Karpas-422 (cell line): ENCODE measurements around the gene PLP1. TPM values are rescaled to one million over a fixed set of nuclear protein-coding genes. Genes with fewer than 3 reads are reported as not detected.
"Not testable (repeated sequence)": the region's sequence is repeated elsewhere in the genome, so short reads cannot be mapped to it uniquely, and the experiment has no call there.

ENCODE experiments used
- DNase-seq: peaks from one replicate; pipeline ENCODE4 v3.0.0-alpha.2; 2015
- H2AFZ ChIP-seq: fragments of 200-600 bp; sonication (generic); 2 replicates; pipeline ENCODE4 v1.6.1; 2014; ENCODE audit warnings: antibody characterized with exemption, low read length, mixed read lengths
- H3K27ac ChIP-seq: fragments of 200-600 bp; sonication (generic); 2 replicates; pipeline ENCODE4 v1.5.1; 2014; ENCODE audit warnings: mild to moderate bottlenecking, low read length, moderate library complexity
- H3K27me3 ChIP-seq: fragments of 200-600 bp; sonication (generic); 2 replicates; pipeline ENCODE4 v1.6.1; 2014; ENCODE audit warnings: low read length, mixed read lengths
- H3K36me3 ChIP-seq: fragments of 200-600 bp; sonication (generic); 2 replicates; pipeline ENCODE4 v1.6.1; 2014; ENCODE audit warnings: low read length, mixed read lengths; ENCODE audit not compliant: insufficient read depth
- H3K4me1 ChIP-seq: fragments of 200-600 bp; sonication (generic); 2 replicates; pipeline ENCODE4 v1.6.1; 2014; ENCODE audit warnings: mild to moderate bottlenecking, low read length, mixed read lengths
- H3K4me2 ChIP-seq: fragments of 200-600 bp; sonication (generic); 2 replicates; pipeline ENCODE4 v1.6.1; 2014; ENCODE audit warnings: low read length, low read depth, mild to moderate bottlenecking; ENCODE audit not compliant: poor library complexity, severe bottlenecking
- H3K4me3 ChIP-seq: fragments of 200-600 bp; sonication (generic); 2 replicates; pipeline ENCODE4 v1.5.1; 2014; ENCODE audit warnings: mild to moderate bottlenecking, antibody characterized with exemption, low read length, mixed read lengths
- H3K79me2 ChIP-seq: fragments of 200-600 bp; sonication (generic); 2 replicates; pipeline ENCODE4 v1.6.1; 2014; ENCODE audit warnings: mild to moderate bottlenecking, low read length, mixed read lengths
- H3K9ac ChIP-seq: fragments of 200-600 bp; sonication (generic); 2 replicates; pipeline ENCODE4 v1.6.0; 2014; ENCODE audit warnings: low read length
- H3K9me2 ChIP-seq: fragments of 200-600 bp; sonication (generic), shearing (Covaris generic); replicated peaks from 2 replicates; pipeline ENCODE4 v1.6.0; 2014; ENCODE audit warnings: mild to moderate bottlenecking, low read length, moderate library complexity; ENCODE audit not compliant: insufficient read depth
- H3K9me3 ChIP-seq: fragments of 300-700, 200-600 bp; sonication (generic); 2 replicates; pipeline ENCODE4 v1.6.1; 2014; ENCODE audit warnings: low read length, mixed read lengths
- H4K20me1 ChIP-seq: fragments of 200-600 bp; sonication (generic); 2 replicates; pipeline ENCODE4 v1.6.1; 2014; ENCODE audit warnings: mild to moderate bottlenecking, antibody characterized with exemption, low read length, low read depth; ENCODE audit not compliant: insufficient read depth
- total RNA-seq: library from RNA; depleted of rRNA; stranded (reverse); fragments of >200 nt; shearing (Covaris generic); gene quantifications from 2 replicates; pipeline ENCODE4 v1.2.3, GENCODE V29; 2014; ENCODE audit warnings: low replicate concordance

PLP1 gene
- total RNA-seq, 1 experiment from 2014 or later, result 1.2 TPM

GRCh38 chrX:103820802-103821201 is 44.2 kb downstream of the PLP1 start:
- H3K27ac ChIP-seq, H3K9me3 ChIP-seq, H3K9ac ChIP-seq, H4K20me1 ChIP-seq, H2AFZ ChIP-seq, H3K36me3 ChIP-seq, H3K27me3 ChIP-seq, H3K79me2 ChIP-seq, H3K4me2 ChIP-seq, H3K4me3 ChIP-seq, H3K4me1 ChIP-seq, H3K9me2 ChIP-seq, DNase-seq: not testable (repeated sequence)

- no peaks in the 10 kb centered on the region for H3K9me3 ChIP-seq
- H4K20me1 ChIP-seq, result no peaks in the 10 kb centered on the region
- no peak overlapping the region for H3K4me2 ChIP-seq
- no peaks in the 10 kb centered on the region for H3K4me1 ChIP-seq
- H3K9me2 ChIP-seq, result no peaks in the 10 kb centered on the region
- H3K36me3 ChIP-seq, result no peaks in the 10 kb centered on the region
- H3K4me3 ChIP-seq, result no peak overlapping the region
- no peaks in the 10 kb centered on the region for H3K27me3 ChIP-seq
- H2AFZ ChIP-seq, result no peak overlapping the region
- DNase-seq, result no peak
- H3K27ac ChIP-seq, result no peak overlapping the region
- H3K9ac ChIP-seq, result no peak overlapping the region
- no peaks in the 10 kb centered on the region for H3K79me2 ChIP-seq
These were observed 47.0 kb downstream of the PLP1 start for GRCh38 chrX:103823591-103823990.

- H2AFZ ChIP-seq, result no peak overlapping the region
- H3K9me2 ChIP-seq, result no peaks in the 10 kb centered on the region
- no peaks in the 10 kb centered on the region for H3K36me3 ChIP-seq
- no peaks in the 10 kb centered on the region for H3K9me3 ChIP-seq
- no peaks in the 10 kb centered on the region for H4K20me1 ChIP-seq
- H3K4me3 ChIP-seq, result no peak overlapping the region
- no peaks in the 10 kb centered on the region for H3K79me2 ChIP-seq
- H3K4me2 ChIP-seq, result no peak overlapping the region
- no peaks in the 10 kb centered on the region for H3K4me1 ChIP-seq
- H3K27ac ChIP-seq, result no peak overlapping the region
- no peak overlapping the region for H3K9ac ChIP-seq
- DNase-seq, result no peak
- no peaks in the 10 kb centered on the region for H3K27me3 ChIP-seq
These were observed 49.2 kb downstream of the PLP1 start for GRCh38 chrX:103825881-103826280.

- no peak for DNase-seq
- no peaks in the 10 kb centered on the region for H3K27me3 ChIP-seq
- no peaks in the 10 kb centered on the region for H4K20me1 ChIP-seq
These were observed 51.9 kb downstream of the PLP1 start for GRCh38 chrX:103828529-103828928.

GRCh38 chrX:103830848-103831247 is 54.2 kb downstream of the PLP1 start:
- no peak overlapping the region for H3K4me2 ChIP-seq
- no peaks in the 10 kb centered on the region for H3K9me2 ChIP-seq
- H4K20me1 ChIP-seq, result no peaks in the 10 kb centered on the region
- no peak overlapping the region for H2AFZ ChIP-seq
- H3K4me3 ChIP-seq, result no peak overlapping the region
- no peak overlapping the region for H3K27ac ChIP-seq
- DNase-seq, result no peak
- no peaks in the 10 kb centered on the region for H3K36me3 ChIP-seq
- no peaks in the 10 kb centered on the region for H3K27me3 ChIP-seq
- no peaks in the 10 kb centered on the region for H3K4me1 ChIP-seq
- no peaks in the 10 kb centered on the region for H3K79me2 ChIP-seq
- H3K9ac ChIP-seq, result no peak overlapping the region
- no peaks in the 10 kb centered on the region for H3K9me3 ChIP-seq

More at GRCh38 chrX:103828529-103828928, 51.9 kb downstream of the PLP1 start:
- H3K4me1 ChIP-seq, result no peaks in the 10 kb centered on the region
- H2AFZ ChIP-seq, result no peak overlapping the region
- no peaks in the 10 kb centered on the region for H3K79me2 ChIP-seq
- H3K9me3 ChIP-seq, result no peaks in the 10 kb centered on the region
- no peak overlapping the region for H3K4me2 ChIP-seq
- no peak overlapping the region for H3K27ac ChIP-seq
- H3K9ac ChIP-seq, result no peak overlapping the region
- H3K9me2 ChIP-seq, result no peaks in the 10 kb centered on the region
- no peak overlapping the region for H3K4me3 ChIP-seq
- no peaks in the 10 kb centered on the region for H3K36me3 ChIP-seq

GRCh38 chrX:103831342-103831802 is 54.7 kb downstream of the PLP1 start:
- Histone ChIP-seq H3K4me3 (no peak overlapping the region; the same call in 1 of the 2 replicates), H3K27me3 (no peaks in the 10 kb centered on the region), H3K36me3 (no peaks in the 10 kb centered on the region), H3K9me3 (no peaks in the 10 kb centered on the region), H2AFZ (no peak overlapping the region), H4K20me1 (no peaks in the 10 kb centered on the region), H3K9me2 (no peaks in the 10 kb centered on the region), H3K9ac (no peak overlapping the region), H3K4me2 (no peak overlapping the region), H3K4me1 (no peaks in the 10 kb centered on the region), H3K27ac (no peak overlapping the region), H3K79me2 (no peaks in the 10 kb centered on the region)
- DNase-seq, result no peak

- no peaks in the 10 kb centered on the region for H3K27me3 ChIP-seq
- no peak within 1 kb of the TSS for H3K27ac ChIP-seq
- no peaks in the 10 kb centered on the region for H3K9me2 ChIP-seq
- H4K20me1 ChIP-seq, result no peaks in the 10 kb centered on the region
- no peaks in the 10 kb centered on the region for H3K36me3 ChIP-seq
- no peaks in the 10 kb centered on the region for H3K4me1 ChIP-seq
- H3K79me2 ChIP-seq, result no peaks in the 10 kb centered on the region
- peak within 1 kb of the TSS; percentile 41 for H3K4me2 ChIP-seq
- DNase-seq, result no peak
- no peak within 1 kb of the TSS for H3K9ac ChIP-seq
- H3K4me3 ChIP-seq, result peak within 1 kb of the TSS; percentile 40; the same call in 1 of the 2 replicates
- no peaks in the 10 kb centered on the region for H3K9me3 ChIP-seq
- H2AFZ ChIP-seq, result no peak within 1 kb of the TSS
These were observed 55.3 kb downstream of the PLP1 start, which contains the start of gene RAB9B for GRCh38 chrX:103831803-103832544. Gene RAB9B, minus strand, starts transcription at chrX:103832257. Its CDS starts 6,473 bp downstream, at chrX:103825784.

GRCh38 chrX:103839404-103839803 is 62.8 kb downstream of the PLP1 start:
- DNase-seq, result no peak
- H3K36me3 ChIP-seq, result no peaks in the 10 kb centered on the region
- H3K9me3 ChIP-seq, result no peaks in the 10 kb centered on the region
- H2AFZ ChIP-seq, result no peak overlapping the region
- no peaks in the 10 kb centered on the region for H3K4me1 ChIP-seq
- H3K27me3 ChIP-seq, result no peaks in the 10 kb centered on the region
- no peak overlapping the region for H3K9ac ChIP-seq
- no peaks in the 10 kb centered on the region for H3K79me2 ChIP-seq
- H3K4me2 ChIP-seq, result no peak overlapping the region
- H3K27ac ChIP-seq, result no peak overlapping the region
- H3K9me2 ChIP-seq, result no peaks in the 10 kb centered on the region
- H4K20me1 ChIP-seq, result no peaks in the 10 kb centered on the region
- no peak overlapping the region for H3K4me3 ChIP-seq
